CD8-positive, alpha-beta memory T cell (primary cell): Measurements from ENCODE around the gene IGF1. TPM values are rescaled to one million over a fixed set of nuclear protein-coding genes. Genes with fewer than 3 reads are reported as not detected.
"Not testable (repeated sequence)": the region's sequence is repeated elsewhere in the genome, so short reads cannot be mapped to it uniquely, and the experiment has no call there.

Experiments
- CTCF ChIA-PET: fragments of 350-600 bp; sonication (Branson Sonifier 250); formaldehyde crosslinking; loops from one replicate; lab custom pipeline; 2021; ENCODE audit warnings: antibody characterized with exemption; lab: Charles Lee
- POLR2A ChIA-PET: fragments of 350-600 bp; sonication (Branson Sonifier 250); formaldehyde crosslinking; loops from one replicate; lab custom pipeline; 2021; ENCODE audit warnings: antibody characterized with exemption; lab: Charles Lee
- DNase-seq, 5 donors: peaks; one replicate each; pipeline versions ENCODE4 v3.0.0 to v3.0.0-alpha.2; 2020 to 2022; ENCODE audit warnings: mixed read lengths in 1 of 5
- H3K27ac ChIP-seq: one replicate; pipeline ENCODE4 v1.7.0; 2013; ENCODE audit warnings: low read depth, mild to moderate bottlenecking, low read length, moderate library complexity
- H3K27me3 ChIP-seq: 2 replicates; pipeline ENCODE4 v1.7.0; 2013; ENCODE audit warnings: low read length, mild to moderate bottlenecking; ENCODE audit not compliant: insufficient read depth, poor library complexity, severe bottlenecking
- H3K36me3 ChIP-seq: 2 replicates; pipeline ENCODE4 v1.7.0; 2013; ENCODE audit warnings: mild to moderate bottlenecking, low read length, moderate library complexity; ENCODE audit not compliant: insufficient read depth
- H3K4me1 ChIP-seq: 2 replicates; pipeline ENCODE4 v1.7.0; 2013; ENCODE audit warnings: mild to moderate bottlenecking, low read length, moderate library complexity; ENCODE audit not compliant: insufficient read depth
- H3K4me3 ChIP-seq: 2 replicates; pipeline ENCODE4 v1.7.0; 2013; ENCODE audit warnings: mild to moderate bottlenecking, low read length
- H3K9me3 ChIP-seq: 2 replicates; pipeline ENCODE4 v1.7.0; 2013; ENCODE audit warnings: mild to moderate bottlenecking, low read length
- H3K27ac Mint-ChIP-seq, 8 donors: one replicate each; pipeline ENCODE4 v1.8.0; 2020 to 2021; ENCODE audit warnings: mixed read lengths in 8 of 8, mild to moderate bottlenecking in 6 of 8, inconsistent platforms in 3 of 8, moderate library complexity in 3 of 8
- H3K27me3 Mint-ChIP-seq, 2 donors: one replicate each; pipeline ENCODE4 v1.8.0; 2020 to 2021; ENCODE audit warnings: mixed read lengths in 2 of 2, mild to moderate bottlenecking in 1 of 2, moderate library complexity in 1 of 2
- H3K36me3 Mint-ChIP-seq, 3 donors: one replicate each; pipeline ENCODE4 v1.8.0; 2020 to 2021; ENCODE audit warnings: mixed read lengths in 3 of 3, inconsistent platforms in 1 of 3, mild to moderate bottlenecking in 1 of 3
- H3K4me1 Mint-ChIP-seq, 3 donors: one replicate each; pipeline ENCODE4 v1.8.0; 2020 to 2021; ENCODE audit warnings: mixed read lengths in 3 of 3, inconsistent platforms in 1 of 3, mild to moderate bottlenecking in 1 of 3
- H3K4me3 Mint-ChIP-seq, 7 donors: one replicate each; pipeline ENCODE4 v1.8.0; 2020 to 2021; ENCODE audit warnings: mixed read lengths in 7 of 7, mild to moderate bottlenecking in 6 of 7, moderate library complexity in 4 of 7, inconsistent platforms in 2 of 7
- H3K9me3 Mint-ChIP-seq, 5 donors: one replicate each; pipeline ENCODE4 v1.8.0; 2020 to 2022; ENCODE audit warnings: mixed read lengths in 5 of 5, mild to moderate bottlenecking in 3 of 5, moderate library complexity in 2 of 5, inconsistent platforms in 1 of 5
- polyA plus RNA-seq: library from polyadenylated mRNA; unstranded; fragments of 300-500 nt; fragmentation: Illumina TruSeq; gene quantifications from one replicate; pipeline ENCODE4 v1.2.3, GENCODE V29; 2021
- total RNA-seq, 2 experiments: library from RNA; stranded (reverse); gene quantifications; one replicate each; pipeline ENCODE4 v1.2.3, GENCODE V29; 2021

Gene IGF1
- total and polyA plus RNA-seq, 3 experiments from 2014 or later: 0.28 to 1.4 TPM; not detected in 1

GRCh38 chr12:102365365-102365764 is 115.0 kb downstream of the IGF1 start:
- Mint-ChIP-seq H3K9me3 (peaks cover 2 to 7% (median 3%) of the 10 kb centered on the region in 5 donors), H3K27ac (no peak overlapping the region), H3K4me1 (no peaks in the 10 kb centered on the region), H3K36me3 (no peaks in the 10 kb centered on the region), H3K4me3 (no peak overlapping the region), H3K27me3 (peaks cover 1 to 12% of the 10 kb centered on the region in 2 donors)
- POLR2A ChIA-PET: no interaction called here
- Histone ChIP-seq H3K4me1 (no peaks in the 10 kb centered on the region), H3K4me3 (no peak overlapping the region), H3K36me3 (no peaks in the 10 kb centered on the region), H3K27ac (no peak overlapping the region), H3K9me3 (no peaks in the 10 kb centered on the region), H3K27me3 (no peaks in the 10 kb centered on the region)
- CTCF ChIA-PET: no interaction called here
- no peak for DNase-seq

GRCh38 chr12:102364709-102365108 is 115.7 kb downstream of the IGF1 start:
- Histone ChIP-seq H3K27me3 (no peaks in the 10 kb centered on the region), H3K9me3 (no peaks in the 10 kb centered on the region), H3K27ac (no peak overlapping the region), H3K4me1 (no peaks in the 10 kb centered on the region), H3K4me3 (no peak overlapping the region), H3K36me3 (no peaks in the 10 kb centered on the region)
- H3K4me3 Mint-ChIP-seq: no peak overlapping the region
- ChIA-PET CTCF (no interaction called here), POLR2A (no interaction called here)
- H3K4me1 Mint-ChIP-seq: no peaks in the 10 kb centered on the region
- no peaks in the 10 kb centered on the region for H3K36me3 Mint-ChIP-seq
- no peak for DNase-seq
- no peak overlapping the region for H3K27ac Mint-ChIP-seq
- peaks cover 2 to 7% (median 3%) of the 10 kb centered on the region in 5 donors for H3K9me3 Mint-ChIP-seq
- H3K27me3 Mint-ChIP-seq: peaks cover 3 to 12% of the 10 kb centered on the region in 2 donors

GRCh38 chr12:102356690-102357089 is 123.7 kb downstream of the IGF1 start:
- no peaks in the 10 kb centered on the region for H3K27me3 ChIP-seq
- CTCF ChIA-PET: no interaction called here
- Mint-ChIP-seq H3K4me3 (no peak overlapping the region), H3K36me3 (no peaks in the 10 kb centered on the region), H3K4me1 (no peaks in the 10 kb centered on the region), H3K27me3 (peaks cover 7 to 15% of the 10 kb centered on the region in 2 donors), H3K9me3 (peaks cover 4 to 13% (median 7%) of the 10 kb centered on the region in 5 donors), H3K27ac (no peak overlapping the region)
- H3K4me3 ChIP-seq: no peak overlapping the region
- POLR2A ChIA-PET: no interaction called here
- H3K27ac ChIP-seq: no peak overlapping the region
- H3K4me1 ChIP-seq: no peaks in the 10 kb centered on the region
- H3K36me3 ChIP-seq: no peaks in the 10 kb centered on the region
- no peak for DNase-seq
- H3K9me3 ChIP-seq: no peaks in the 10 kb centered on the region

- H3K36me3 Mint-ChIP-seq, H3K9me3 ChIP-seq, H3K27ac ChIP-seq, H3K36me3 ChIP-seq, H3K27me3 ChIP-seq, CTCF ChIA-PET, H3K27ac Mint-ChIP-seq, H3K4me3 Mint-ChIP-seq, H3K4me1 Mint-ChIP-seq, H3K4me3 ChIP-seq, DNase-seq, H3K4me1 ChIP-seq, POLR2A ChIA-PET: not testable (repeated sequence)
- peaks cover 4 to 13% (median 7%) of the 10 kb centered on the region in 5 donors for H3K9me3 Mint-ChIP-seq
- H3K27me3 Mint-ChIP-seq: peaks cover 7 to 11% of the 10 kb centered on the region in 2 donors
Observed at GRCh38 chr12:102354281-102354680, 126.1 kb downstream of the IGF1 start.

- H3K27ac ChIP-seq: no peak overlapping the region
- H3K4me1 Mint-ChIP-seq: no peaks in the 10 kb centered on the region
- no peaks in the 10 kb centered on the region for H3K36me3 ChIP-seq
- no peak overlapping the region for H3K27ac Mint-ChIP-seq
- H3K27me3 ChIP-seq: no peaks in the 10 kb centered on the region
- H3K4me3 ChIP-seq: no peak overlapping the region
- DNase-seq: no peak
- H3K4me3 Mint-ChIP-seq: no peak overlapping the region
- CTCF ChIA-PET: no interaction called here
- no peaks in the 10 kb centered on the region for H3K36me3 Mint-ChIP-seq
- no peaks in the 10 kb centered on the region for H3K9me3 ChIP-seq
- H3K4me1 ChIP-seq: no peaks in the 10 kb centered on the region
- H3K9me3 Mint-ChIP-seq: peaks cover 3 to 13% (median 7%) of the 10 kb centered on the region in 5 donors
- peaks cover 6 to 9% of the 10 kb centered on the region in 2 donors for H3K27me3 Mint-ChIP-seq
- POLR2A ChIA-PET: no interaction called here
Observed at GRCh38 chr12:102351322-102351721, 129.0 kb downstream of the IGF1 start.

GRCh38 chr12:102350070-102350469 is 130.3 kb downstream of the IGF1 start:
- CTCF ChIA-PET: no interaction called here

GRCh38 chr12:102349079-102349478 is 131.3 kb downstream of the IGF1 start:
- H3K4me1 Mint-ChIP-seq: no peaks in the 10 kb centered on the region
- CTCF ChIA-PET: no interaction called here
- no peaks in the 10 kb centered on the region for H3K9me3 ChIP-seq
- H3K27me3 ChIP-seq: no peaks in the 10 kb centered on the region
- DNase-seq: no peak
- H3K36me3 Mint-ChIP-seq: no peaks in the 10 kb centered on the region
- H3K9me3 Mint-ChIP-seq: peaks cover 0 to 15% (median 5%) of the 10 kb centered on the region in 5 donors
- H3K27me3 Mint-ChIP-seq: peaks cover 6 to 9% of the 10 kb centered on the region in 2 donors
- POLR2A ChIA-PET: no interaction called here
- H3K4me1 ChIP-seq: no peaks in the 10 kb centered on the region
- H3K4me3 Mint-ChIP-seq: no peak overlapping the region
- H3K27ac Mint-ChIP-seq: no peak overlapping the region
- no peak overlapping the region for H3K27ac ChIP-seq
- no peaks in the 10 kb centered on the region for H3K36me3 ChIP-seq
- H3K4me3 ChIP-seq: no peak overlapping the region

More at GRCh38 chr12:102350070-102350469, 130.3 kb downstream of the IGF1 start:
- peaks cover under 1 to 15% (median 6%) of the 10 kb centered on the region in 5 donors for H3K9me3 Mint-ChIP-seq
- H3K4me3 Mint-ChIP-seq: no peak overlapping the region
- Histone ChIP-seq H3K27me3 (no peaks in the 10 kb centered on the region), H3K9me3 (no peaks in the 10 kb centered on the region), H3K4me3 (no peak overlapping the region), H3K27ac (no peak overlapping the region), H3K4me1 (no peaks in the 10 kb centered on the region), H3K36me3 (no peaks in the 10 kb centered on the region)
- H3K36me3 Mint-ChIP-seq: no peaks in the 10 kb centered on the region
- no peak for DNase-seq
- H3K27me3 Mint-ChIP-seq: peaks cover 6 to 9% of the 10 kb centered on the region in 2 donors
- H3K27ac Mint-ChIP-seq: no peak overlapping the region
- POLR2A ChIA-PET: no interaction called here
- no peaks in the 10 kb centered on the region for H3K4me1 Mint-ChIP-seq

- DNase-seq: no peak
- ChIA-PET CTCF (no interaction called here), POLR2A (no interaction called here)
- H3K9me3 ChIP-seq: no peaks in the 10 kb centered on the region
- Mint-ChIP-seq H3K4me3 (no peak overlapping the region), H3K27ac (no peak overlapping the region), H3K9me3 (peaks cover 0 to 9% (median 5%) of the 10 kb centered on the region in 5 donors), H3K4me1 (no peaks in the 10 kb centered on the region), H3K36me3 (no peaks in the 10 kb centered on the region), H3K27me3 (peaks cover 6 to 9% of the 10 kb centered on the region in 2 donors)
- H3K36me3 ChIP-seq: no peaks in the 10 kb centered on the region
- no peak overlapping the region for H3K4me3 ChIP-seq
- no peaks in the 10 kb centered on the region for H3K27me3 ChIP-seq
- no peak overlapping the region for H3K27ac ChIP-seq
- H3K4me1 ChIP-seq: no peaks in the 10 kb centered on the region
Observed at GRCh38 chr12:102347811-102348210, 132.6 kb downstream of the IGF1 start.
